GM18526 (cell line): Measurements from ENCODE around the gene GRXCR2.

Experiments used
- POLR2A ChIP-seq: IDR thresholded peaks from 3 replicates; pipeline ENCODE4 v1.6.1; 2011; ENCODE audit not compliant: insufficient read length; ENCODE audit errors: extremely low read depth

Gene GRXCR2

DNA sequence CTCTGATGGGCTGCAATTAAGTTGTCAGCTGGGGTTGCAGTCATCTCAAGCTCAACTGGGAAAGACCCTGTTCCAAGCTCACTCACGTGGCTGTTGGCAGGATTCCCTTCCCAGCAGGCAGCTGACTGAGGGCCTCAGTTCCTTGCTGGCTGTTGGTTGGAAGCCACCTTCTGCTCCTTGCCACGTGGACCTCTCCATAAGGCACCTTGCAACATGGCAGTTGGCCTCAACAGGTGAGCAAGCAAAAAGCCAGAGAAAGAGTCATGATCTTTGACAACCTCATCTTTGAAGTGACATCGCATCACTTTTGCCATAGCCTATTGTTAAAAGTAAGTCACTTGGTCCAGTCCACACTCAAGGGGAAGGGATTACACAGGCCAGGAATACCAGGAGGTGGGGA lies 19.8 kb downstream of the GRXCR2 start:
- TF ChIP-seq POLR2A, result no peak

DNA sequence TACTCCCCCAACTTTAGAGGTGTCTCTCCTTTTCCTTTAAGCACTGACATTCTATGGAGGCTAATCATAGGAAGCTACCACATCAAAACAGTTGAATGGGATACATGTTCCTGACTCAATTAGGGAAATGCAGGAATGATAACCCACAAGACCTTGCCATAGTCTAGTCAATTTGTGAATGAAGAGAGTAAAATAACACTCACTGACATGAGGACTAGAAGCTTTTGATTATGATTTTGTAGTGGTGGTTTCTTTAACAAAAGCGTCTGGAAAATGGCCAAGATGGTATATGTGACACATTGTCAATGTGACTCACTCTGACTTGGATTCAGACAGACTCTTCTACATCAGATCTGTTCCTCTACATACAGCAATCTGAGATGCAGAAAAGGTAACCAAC lies 24.0 kb downstream of the GRXCR2 start:
- no peak for TF ChIP-seq POLR2A

- TF ChIP-seq POLR2A, result no peak
Measured at GRCh38 chr5:145847499-145848497, 25.0 kb downstream of the GRXCR2 start.

DNA sequence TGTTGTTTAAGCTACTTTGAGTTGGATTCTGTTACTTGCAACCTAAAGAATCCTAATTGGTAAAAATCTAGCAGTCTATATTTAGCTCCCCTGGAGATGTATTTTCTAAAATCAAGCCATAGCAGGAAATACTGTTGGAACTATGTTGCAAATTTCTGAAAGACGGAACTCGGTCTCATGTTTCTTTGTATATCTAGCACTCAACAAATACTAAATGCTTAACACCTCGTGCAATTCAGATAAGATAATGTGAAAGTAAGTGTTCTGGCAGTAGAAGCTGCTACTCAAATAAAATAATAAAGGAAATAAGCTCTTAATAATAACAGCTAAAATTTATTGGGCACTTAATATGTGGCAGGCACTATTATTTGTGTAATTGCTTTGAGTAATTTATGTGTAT lies 26.7 kb downstream of the GRXCR2 start:
- no peak for TF ChIP-seq POLR2A

DNA sequence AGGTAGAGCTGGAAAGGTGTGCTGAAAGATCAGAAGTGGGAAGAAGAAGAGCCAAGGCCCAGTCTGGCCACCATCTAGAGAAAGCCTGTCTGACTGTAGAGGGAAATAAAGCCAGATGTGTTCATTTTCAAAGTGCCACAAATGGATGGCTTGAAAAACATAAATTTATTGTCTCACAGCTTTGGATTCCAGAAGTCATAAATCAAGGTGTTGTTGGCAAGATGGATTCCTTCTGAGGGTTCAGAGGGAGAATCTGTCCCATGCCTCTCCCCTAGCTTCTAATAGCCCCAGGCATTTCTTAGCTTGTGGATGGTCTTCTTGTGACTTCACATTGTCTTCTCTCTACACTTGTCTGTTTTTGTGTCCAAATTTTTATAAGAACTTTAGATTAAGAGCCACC lies 31.5 kb downstream of the GRXCR2 start:
- no peak for TF ChIP-seq POLR2A

GRCh38 chr5:145840458-145841132 lies 32.2 kb downstream of the GRXCR2 start:
- TF ChIP-seq POLR2A, result no peak

GRCh38 chr5:145838276-145838675 lies 34.5 kb downstream of the GRXCR2 start:
- no peak for TF ChIP-seq POLR2A

GRCh38 chr5:145835848-145836239 lies 37.0 kb downstream of the GRXCR2 start:
- TF ChIP-seq POLR2A, result no peak

- no peak for TF ChIP-seq POLR2A
Measured at GRCh38 chr5:145834917-145835847, 37.6 kb downstream of the GRXCR2 start, which contains the start of gene PRELID2. TSS of gene PRELID2 (minus strand) at chr5:145835342. CDS start at chr5:145835251, 91 bp downstream.

DNA sequence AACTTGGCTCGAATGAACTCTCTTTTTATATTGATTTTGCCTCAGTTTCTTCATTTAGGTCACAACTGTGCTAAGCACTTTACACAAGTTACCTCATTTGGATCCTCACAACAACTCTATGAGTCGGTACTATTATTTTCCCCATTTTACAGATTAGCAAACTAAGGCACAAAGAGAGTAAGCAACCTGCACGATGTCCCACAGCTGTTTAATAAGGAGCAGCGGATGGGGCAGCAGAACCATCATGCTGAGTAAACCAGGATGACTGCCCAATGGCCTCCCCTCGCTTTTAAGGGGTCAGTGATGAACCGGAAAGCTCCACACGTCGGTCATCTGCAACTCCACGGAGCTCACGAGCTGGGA lies 38.3 kb downstream of the GRXCR2 start:
- TF ChIP-seq POLR2A, result no peak

GRCh38 chr5:145833631-145834200 lies 39.1 kb downstream of the GRXCR2 start:
- TF ChIP-seq POLR2A, result no peak

DNA sequence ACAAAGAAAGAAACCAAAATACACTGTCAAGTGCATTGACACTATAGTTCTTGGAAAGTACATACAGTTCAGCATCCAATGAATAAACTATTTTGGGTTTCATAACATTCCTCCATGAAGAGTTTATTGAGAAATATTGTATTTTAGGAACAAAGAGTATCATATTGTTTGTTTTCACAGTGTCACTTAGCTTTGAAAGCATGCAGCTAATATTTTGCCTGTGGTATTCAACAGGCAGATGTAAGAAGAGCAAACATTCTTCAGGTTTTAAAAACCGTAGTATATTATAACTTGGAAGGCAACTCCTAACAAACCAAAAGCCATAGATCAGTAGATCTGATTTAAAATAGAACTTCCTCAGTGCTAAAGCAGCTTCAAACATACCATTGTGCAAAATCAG lies 42.2 kb downstream of the GRXCR2 start:
- no peak for TF ChIP-seq POLR2A

DNA sequence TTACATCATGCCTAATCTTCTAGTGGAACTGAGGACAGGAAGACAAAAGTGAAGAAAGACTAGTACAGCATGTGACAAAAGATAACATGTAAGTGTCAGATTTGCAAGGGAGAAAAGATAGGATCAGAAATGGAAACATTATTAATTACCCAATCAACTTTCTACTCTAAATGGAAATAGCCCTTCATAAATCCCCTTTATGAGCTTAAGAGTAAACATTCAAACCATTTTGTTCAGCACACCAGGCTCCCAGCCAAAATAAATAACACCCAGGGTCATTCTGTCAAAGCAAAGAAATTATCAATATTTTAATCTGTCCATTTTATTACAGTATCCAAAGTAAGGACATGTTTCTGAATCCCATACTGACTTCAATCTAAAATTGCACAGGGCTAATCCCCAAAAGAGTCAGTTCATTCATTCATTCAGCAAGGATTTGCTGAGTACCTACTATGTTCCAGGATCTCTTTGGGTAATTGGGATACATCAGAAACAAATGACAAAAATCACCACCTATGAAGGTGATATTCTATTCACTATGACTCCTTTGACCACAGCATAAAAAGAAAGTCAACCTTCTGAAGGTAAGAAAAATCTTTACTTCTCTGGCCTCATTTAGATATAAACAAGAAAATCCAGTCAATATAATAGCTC lies 43.0 kb downstream of the GRXCR2 start:
- no peak for TF ChIP-seq POLR2A
